GM12801 (cell line): Measurements from ENCODE around the gene POFUT2.

Source experiments
- TF ChIP-seq, protein P1 (sequence below): IDR thresholded peaks from one replicate; pipeline ENCODE4 v1.5.1; 2011; ENCODE audit warnings: control low read depth; ENCODE audit not compliant: insufficient read length; ENCODE audit errors: extremely low read depth

The POFUT2 gene, protein sequence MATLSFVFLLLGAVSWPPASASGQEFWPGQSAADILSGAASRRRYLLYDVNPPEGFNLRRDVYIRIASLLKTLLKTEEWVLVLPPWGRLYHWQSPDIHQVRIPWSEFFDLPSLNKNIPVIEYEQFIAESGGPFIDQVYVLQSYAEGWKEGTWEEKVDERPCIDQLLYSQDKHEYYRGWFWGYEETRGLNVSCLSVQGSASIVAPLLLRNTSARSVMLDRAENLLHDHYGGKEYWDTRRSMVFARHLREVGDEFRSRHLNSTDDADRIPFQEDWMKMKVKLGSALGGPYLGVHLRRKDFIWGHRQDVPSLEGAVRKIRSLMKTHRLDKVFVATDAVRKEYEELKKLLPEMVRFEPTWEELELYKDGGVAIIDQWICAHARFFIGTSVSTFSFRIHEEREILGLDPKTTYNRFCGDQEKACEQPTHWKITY

DNA sequence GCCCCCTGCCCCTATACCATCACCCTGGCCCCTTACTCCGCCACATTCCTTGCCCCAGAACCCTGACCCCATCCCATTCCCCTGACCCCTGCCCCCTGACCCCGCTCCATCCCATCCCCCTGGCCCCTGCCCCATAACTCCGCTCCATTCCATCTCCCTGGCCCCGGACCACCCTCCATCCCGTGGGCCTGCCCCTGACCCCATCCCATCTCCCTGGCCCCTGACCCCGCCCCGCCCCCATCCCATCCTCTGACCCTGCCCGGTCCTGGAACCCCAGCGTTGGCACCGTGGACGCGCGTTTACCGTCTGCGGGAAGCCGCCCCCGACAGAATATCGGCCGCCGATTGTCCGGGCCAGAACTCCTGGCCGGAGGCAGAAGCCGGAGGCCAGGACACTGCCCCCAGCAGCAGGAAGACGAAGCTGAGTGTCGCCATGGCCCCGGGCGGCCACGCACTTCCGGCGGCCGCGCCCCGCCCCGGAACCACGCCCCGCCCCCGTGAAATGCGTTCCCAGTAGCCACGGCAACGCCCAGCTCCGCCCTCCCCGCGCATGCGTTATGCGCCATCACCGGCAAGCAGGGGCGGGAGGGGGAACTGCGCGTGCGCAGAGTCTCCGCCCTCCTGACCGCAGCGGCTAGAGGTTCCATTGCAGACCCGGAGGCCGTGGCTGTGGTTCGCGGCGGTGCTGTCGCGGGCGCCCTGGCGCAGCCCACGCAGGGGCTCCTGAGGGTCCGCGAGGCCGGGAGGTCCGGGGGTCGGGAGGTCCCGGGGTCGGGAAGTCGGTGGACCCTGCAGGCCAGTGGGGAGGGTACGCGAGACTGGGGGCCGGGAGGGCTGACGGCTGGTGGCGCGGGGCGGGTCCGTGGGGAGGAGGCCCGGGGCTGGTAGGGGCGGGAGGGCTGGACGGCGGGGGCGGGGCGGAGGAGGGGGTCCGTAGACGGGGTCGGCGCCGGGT lies at the start of gene POFUT2:
TSS of gene POFUT2 (minus strand) at position 458 of the 954 bp plus-strand sequence. CDS start at position 434, 24 bp downstream.
- TF ChIP-seq, protein P1, sequence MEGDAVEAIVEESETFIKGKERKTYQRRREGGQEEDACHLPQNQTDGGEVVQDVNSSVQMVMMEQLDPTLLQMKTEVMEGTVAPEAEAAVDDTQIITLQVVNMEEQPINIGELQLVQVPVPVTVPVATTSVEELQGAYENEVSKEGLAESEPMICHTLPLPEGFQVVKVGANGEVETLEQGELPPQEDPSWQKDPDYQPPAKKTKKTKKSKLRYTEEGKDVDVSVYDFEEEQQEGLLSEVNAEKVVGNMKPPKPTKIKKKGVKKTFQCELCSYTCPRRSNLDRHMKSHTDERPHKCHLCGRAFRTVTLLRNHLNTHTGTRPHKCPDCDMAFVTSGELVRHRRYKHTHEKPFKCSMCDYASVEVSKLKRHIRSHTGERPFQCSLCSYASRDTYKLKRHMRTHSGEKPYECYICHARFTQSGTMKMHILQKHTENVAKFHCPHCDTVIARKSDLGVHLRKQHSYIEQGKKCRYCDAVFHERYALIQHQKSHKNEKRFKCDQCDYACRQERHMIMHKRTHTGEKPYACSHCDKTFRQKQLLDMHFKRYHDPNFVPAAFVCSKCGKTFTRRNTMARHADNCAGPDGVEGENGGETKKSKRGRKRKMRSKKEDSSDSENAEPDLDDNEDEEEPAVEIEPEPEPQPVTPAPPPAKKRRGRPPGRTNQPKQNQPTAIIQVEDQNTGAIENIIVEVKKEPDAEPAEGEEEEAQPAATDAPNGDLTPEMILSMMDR, result no peak

DNA sequence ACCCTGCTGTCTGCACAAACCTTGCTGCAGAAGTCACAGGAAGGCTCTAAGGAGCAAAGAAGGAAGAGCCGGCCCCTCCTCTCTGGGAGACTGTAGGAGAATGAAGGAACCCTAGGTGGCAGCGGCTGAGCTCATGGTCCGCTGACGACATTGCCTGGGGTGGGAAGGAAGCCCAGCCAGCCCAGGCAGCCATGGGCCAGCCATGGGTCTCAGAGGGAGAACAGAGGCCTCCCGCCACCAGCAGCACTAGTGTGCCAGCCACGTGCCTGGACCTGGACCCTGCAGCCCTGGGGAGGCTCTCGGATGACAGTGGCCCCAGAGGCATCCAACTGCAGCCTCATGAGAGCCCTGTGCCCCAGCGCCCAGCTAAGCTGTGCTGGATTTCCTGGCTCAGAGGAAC lies 49.2 kb upstream of the POFUT2 start:
- TF ChIP-seq, protein P1, result no peak

DNA sequence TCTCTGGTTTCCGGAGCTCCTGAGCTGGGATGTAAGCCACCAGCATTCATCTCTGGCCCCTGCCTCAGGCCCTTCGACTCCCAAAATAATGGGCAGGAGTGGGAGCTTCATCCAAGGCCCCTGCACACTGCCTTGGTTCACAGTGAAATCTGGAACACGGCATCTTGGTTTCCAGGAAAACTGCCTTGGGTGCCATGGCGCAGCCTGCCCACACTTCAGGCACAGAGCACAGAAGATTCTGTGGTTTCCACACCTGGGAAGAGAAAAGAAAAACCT lies 48.8 kb upstream of the POFUT2 start:
- TF ChIP-seq, protein P1, result no peak

DNA sequence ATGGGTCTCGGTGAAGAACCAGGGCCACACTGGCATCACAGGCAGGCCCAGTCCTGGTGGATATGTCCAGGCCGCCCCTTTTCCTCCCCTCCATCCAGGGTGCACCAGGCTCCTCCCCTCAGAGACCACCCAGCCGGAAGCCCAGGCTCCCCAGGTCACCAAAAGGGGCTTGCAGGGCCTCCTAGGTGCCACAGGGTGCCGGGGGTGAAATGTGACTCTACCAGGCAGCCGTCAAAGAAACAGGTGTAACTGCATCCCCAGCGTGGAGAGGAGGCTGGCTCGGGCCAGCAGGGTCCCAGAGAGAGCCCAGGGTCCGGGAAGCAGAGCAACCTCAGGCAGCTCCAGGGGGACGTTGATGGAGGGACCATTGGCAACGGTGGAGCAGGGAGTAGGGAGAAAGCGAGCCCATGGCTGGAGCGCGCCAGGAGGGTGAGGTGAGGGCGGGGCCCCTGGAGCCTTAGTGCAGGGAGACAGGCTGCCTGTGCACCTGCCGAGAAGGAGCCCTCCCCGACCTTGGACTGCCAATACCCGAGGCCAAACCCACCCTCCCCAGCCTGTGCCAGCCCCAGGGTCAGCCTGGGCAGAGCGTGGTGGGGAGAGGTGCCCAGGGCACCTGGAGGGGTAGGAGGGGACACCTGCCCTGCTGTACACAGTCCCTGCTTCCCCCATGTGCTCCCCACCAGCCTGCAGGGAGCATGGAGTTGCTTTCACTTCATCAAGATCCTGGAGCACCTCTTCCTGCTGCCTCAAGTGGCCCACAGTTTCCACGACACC lies 48.3 kb upstream of the POFUT2 start:
- TF ChIP-seq, protein P1, result no peak

DNA sequence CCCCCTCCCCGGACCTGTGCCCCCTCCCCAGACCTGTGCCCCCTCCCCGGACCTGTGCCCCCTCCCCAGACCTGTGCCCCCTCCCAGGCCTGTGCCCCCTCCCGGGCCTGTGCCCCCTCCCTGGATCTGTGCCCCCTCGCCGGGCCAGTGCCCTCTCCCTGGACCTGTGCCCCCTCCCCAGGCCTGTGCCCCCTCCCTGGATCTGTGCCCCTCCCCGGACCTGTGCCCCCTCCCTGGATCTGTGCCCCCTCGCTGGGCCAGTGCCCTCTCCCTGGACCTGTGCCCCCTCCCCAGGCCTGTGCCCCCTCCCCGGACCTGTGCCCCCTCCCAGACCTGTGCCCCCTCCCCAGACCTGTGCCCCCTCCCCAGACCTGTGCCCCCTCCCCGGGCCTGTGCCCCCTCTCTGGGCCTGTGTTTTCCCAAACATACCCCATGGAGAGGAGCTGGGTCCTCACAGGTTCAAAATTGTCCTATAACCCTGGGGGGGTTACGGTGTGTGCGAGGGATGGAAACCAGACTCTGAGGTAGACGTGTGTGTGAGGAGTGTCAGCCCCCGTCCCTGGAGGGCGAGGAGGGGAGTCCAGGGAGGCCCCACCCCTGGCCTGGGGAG lies 47.6 kb upstream of the POFUT2 start:
- TF ChIP-seq, protein P1, result no peak

DNA sequence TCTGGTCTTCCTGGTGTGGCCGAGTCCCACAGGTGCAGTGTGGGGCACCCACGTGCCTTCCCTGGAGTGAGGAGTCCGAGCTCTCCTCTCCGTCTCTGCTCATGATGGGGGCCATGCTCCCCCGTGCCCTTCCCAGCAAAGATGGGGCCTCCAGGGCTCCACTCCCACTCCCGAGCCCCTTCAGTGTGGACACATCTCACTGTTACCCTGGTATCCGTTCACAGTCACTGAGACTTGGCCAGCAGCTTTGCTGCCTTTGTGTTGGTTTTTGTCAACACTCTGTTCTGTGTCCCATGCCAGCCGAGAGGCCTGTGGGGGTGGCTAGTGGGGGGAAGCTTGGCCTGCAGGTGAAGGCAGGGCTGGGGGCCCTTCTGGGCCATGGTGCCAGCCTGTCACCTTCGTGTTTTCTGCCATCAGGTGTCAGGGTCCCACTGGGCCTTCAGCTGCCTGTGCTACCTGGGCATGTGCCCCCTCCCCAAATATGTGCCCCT lies 46.9 kb upstream of the POFUT2 start:
- TF ChIP-seq, protein P1, result no peak
